T-helper 1 cell treated with Interleukin-12 subunit alpha and Interleukin-12 subunit beta and Interleukin-4 antibody, amounts not matched to agents 30 μg/mL and 1 μg/mL, for 36 hours (primary cell): ENCODE data around the gene ZFC3H1.
"Not testable (repeated sequence)": the region's sequence is repeated elsewhere in the genome, so short reads cannot be mapped to it uniquely, and the experiment has no call there.

Source experiments
- H3K27ac Mint-ChIP-seq: one replicate; pipeline ENCODE4 v1.8.0; 2021; ENCODE audit warnings: mild to moderate bottlenecking, mixed read lengths
- H3K27me3 Mint-ChIP-seq: one replicate; pipeline ENCODE4 v1.8.0; 2021; ENCODE audit warnings: low read depth, mixed read lengths
- H3K36me3 Mint-ChIP-seq: one replicate; pipeline ENCODE4 v1.8.0; 2021; ENCODE audit warnings: low read depth, mixed read lengths
- H3K4me1 Mint-ChIP-seq: one replicate; pipeline ENCODE4 v1.8.0; 2021; ENCODE audit warnings: low read depth, mixed read lengths
- H3K4me3 Mint-ChIP-seq: one replicate; pipeline ENCODE4 v1.8.0; 2021; ENCODE audit warnings: mild to moderate bottlenecking, moderate library complexity, mixed read lengths
- H3K9me3 Mint-ChIP-seq: one replicate; pipeline ENCODE4 v1.8.0; 2021; ENCODE audit warnings: mixed read lengths

Gene ZFC3H1

DNA sequence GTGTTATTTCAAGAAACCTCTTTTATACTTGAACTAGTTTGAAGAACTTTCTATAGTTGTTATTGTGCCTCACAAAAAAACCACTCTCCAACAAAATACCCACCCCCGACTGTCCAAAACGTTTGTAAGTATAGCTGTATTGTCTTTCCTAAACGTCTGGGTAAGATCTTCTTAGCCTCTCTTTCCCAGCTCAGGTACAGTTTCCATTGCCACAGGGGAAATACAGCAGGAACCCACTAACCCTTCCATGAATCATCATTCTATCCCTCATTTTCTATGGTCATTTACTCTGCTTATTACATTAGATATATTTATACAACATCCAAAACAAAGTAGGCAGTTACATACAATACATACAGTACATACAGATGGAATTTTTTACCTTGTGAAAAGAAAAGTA is 70.8 kb downstream of the ZFC3H1 start:
- Mint-ChIP-seq H3K27me3 (peaks cover 20% of the 10 kb centered on the region), H3K4me1 (no peaks in the 10 kb centered on the region), H3K27ac (no peak overlapping the region), H3K4me3 (no peak overlapping the region), H3K9me3 (no peaks in the 10 kb centered on the region), H3K36me3 (no peaks in the 10 kb centered on the region)

GRCh38 chr12:71591601-71592000 is 72.0 kb downstream of the ZFC3H1 start:
- peaks cover 25% of the 10 kb centered on the region for H3K27me3 Mint-ChIP-seq
- no peaks in the 10 kb centered on the region for H3K36me3 Mint-ChIP-seq
- H3K4me1 Mint-ChIP-seq: no peaks in the 10 kb centered on the region
- H3K4me3 Mint-ChIP-seq: no peak overlapping the region
- H3K27ac Mint-ChIP-seq: no peak overlapping the region
- no peaks in the 10 kb centered on the region for H3K9me3 Mint-ChIP-seq

DNA sequence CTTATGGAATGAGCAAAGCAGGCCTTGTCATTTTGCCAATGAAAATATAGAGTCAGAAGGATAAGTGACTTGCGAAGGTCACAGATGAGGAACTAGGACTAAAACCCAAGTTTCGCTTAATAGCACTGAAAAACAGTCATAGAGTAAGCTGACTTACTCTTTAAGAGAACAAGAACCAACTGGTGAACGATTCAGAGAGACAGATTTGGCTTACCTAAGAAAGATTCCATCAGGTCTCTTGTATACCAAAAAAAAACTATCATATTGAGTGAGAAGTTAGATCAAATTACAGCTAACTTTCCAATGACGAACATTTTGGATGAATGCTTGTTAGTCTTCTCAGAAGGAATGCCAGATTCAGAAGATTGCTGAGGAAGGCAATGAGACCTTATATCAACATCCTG is 74.2 kb downstream of the ZFC3H1 start:
- Mint-ChIP-seq H3K27me3 (peaks cover 19% of the 10 kb centered on the region), H3K27ac (no peak overlapping the region), H3K4me1 (no peaks in the 10 kb centered on the region), H3K36me3 (no peaks in the 10 kb centered on the region), H3K4me3 (no peak overlapping the region), H3K9me3 (no peaks in the 10 kb centered on the region)

- Mint-ChIP-seq H3K4me3 (no peak overlapping the region), H3K4me1 (no peaks in the 10 kb centered on the region), H3K9me3 (no peaks in the 10 kb centered on the region), H3K36me3 (no peaks in the 10 kb centered on the region), H3K27ac (no peak overlapping the region), H3K27me3 (peaks cover 12% of the 10 kb centered on the region)
Observed at GRCh38 chr12:71587012-71587411, 76.6 kb downstream of the ZFC3H1 start.

- Mint-ChIP-seq H3K36me3 (no peaks in the 10 kb centered on the region), H3K27me3 (peaks cover 9% of the 10 kb centered on the region), H3K27ac (no peak overlapping the region), H3K9me3 (no peaks in the 10 kb centered on the region), H3K4me1 (no peaks in the 10 kb centered on the region), H3K4me3 (no peak overlapping the region)
Observed at GRCh38 chr12:71585218-71585617, 78.4 kb downstream of the ZFC3H1 start.

DNA sequence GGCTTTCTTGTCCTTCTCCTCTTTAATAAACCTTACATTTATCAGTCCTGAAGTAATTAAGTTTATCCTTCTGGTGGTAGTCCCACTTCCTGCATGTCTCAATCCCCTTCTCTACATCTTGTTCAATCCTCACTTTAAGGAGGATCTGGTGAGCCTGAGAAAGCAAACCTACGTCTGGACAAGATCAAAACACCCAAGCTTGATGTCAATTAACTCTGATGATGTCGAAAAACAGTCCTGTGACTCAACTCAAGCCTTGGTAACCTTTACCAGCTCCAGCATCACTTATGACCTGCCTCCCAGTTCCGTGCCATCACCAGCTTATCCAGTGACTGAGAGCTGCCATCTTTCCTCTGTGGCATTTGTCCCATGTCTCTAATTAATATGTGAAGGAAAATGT is 79.3 kb downstream of the ZFC3H1 start:
- Mint-ChIP-seq H3K4me3 (no peak overlapping the region), H3K27me3 (peaks cover 5% of the 10 kb centered on the region), H3K27ac (no peak overlapping the region), H3K36me3 (no peaks in the 10 kb centered on the region), H3K9me3 (no peaks in the 10 kb centered on the region), H3K4me1 (no peaks in the 10 kb centered on the region)

DNA sequence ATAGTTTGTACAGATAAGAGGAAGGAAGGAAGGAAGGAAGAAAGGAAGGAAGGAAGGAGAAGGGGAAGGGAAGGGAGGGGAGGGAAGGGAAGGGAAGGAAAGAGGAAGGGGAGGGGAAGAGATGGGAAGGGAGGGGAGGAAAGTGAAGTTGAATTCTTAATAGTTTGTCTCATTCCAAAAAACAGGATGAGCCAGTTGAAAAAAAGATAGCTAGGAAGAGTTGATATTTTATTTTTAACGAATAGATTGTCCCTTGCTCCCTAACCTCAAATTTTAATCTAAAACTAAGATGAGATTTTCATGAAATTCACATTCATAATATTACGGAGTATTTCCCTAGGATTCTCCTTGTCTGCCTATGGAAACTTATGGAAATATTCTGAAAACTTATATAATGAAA is 80.7 kb downstream of the ZFC3H1 start:
- Mint-ChIP-seq H3K36me3 (no peaks in the 10 kb centered on the region), H3K9me3 (no peaks in the 10 kb centered on the region), H3K27ac (no peak overlapping the region), H3K4me3 (no peak overlapping the region), H3K27me3 (peaks cover 5% of the 10 kb centered on the region), H3K4me1 (no peaks in the 10 kb centered on the region)

- H3K4me1 Mint-ChIP-seq: no peaks in the 10 kb centered on the region
- no peaks in the 10 kb centered on the region for H3K9me3 Mint-ChIP-seq
- no peaks in the 10 kb centered on the region for H3K36me3 Mint-ChIP-seq
- no peak overlapping the region for H3K4me3 Mint-ChIP-seq
- H3K27me3 Mint-ChIP-seq: peaks cover 3% of the 10 kb centered on the region
- no peak overlapping the region for H3K27ac Mint-ChIP-seq
Observed at GRCh38 chr12:71581206-71581605, 82.4 kb downstream of the ZFC3H1 start.

GRCh38 chr12:71578694-71579258 is 84.9 kb downstream of the ZFC3H1 start:
- Mint-ChIP-seq H3K27me3 (peaks cover 10% of the 10 kb centered on the region), H3K4me3 (no peak overlapping the region), H3K36me3 (no peaks in the 10 kb centered on the region), H3K9me3 (no peaks in the 10 kb centered on the region), H3K27ac (no peak overlapping the region), H3K4me1 (no peaks in the 10 kb centered on the region)

- Mint-ChIP-seq H3K27me3 (peaks cover 10% of the 10 kb centered on the region), H3K36me3 (no peaks in the 10 kb centered on the region), H3K27ac (no peak overlapping the region), H3K4me1 (no peaks in the 10 kb centered on the region), H3K4me3 (no peak overlapping the region), H3K9me3 (no peaks in the 10 kb centered on the region)
Observed at GRCh38 chr12:71576496-71576895, 87.2 kb downstream of the ZFC3H1 start.

- H3K4me3 Mint-ChIP-seq, H3K36me3 Mint-ChIP-seq, H3K9me3 Mint-ChIP-seq, H3K27ac Mint-ChIP-seq, H3K4me1 Mint-ChIP-seq: not testable (repeated sequence)
- H3K27me3 Mint-ChIP-seq: peaks cover 22% of the 10 kb centered on the region
Observed at GRCh38 chr12:71569885-71570284, 93.8 kb downstream of the ZFC3H1 start.

- H3K27ac Mint-ChIP-seq: no peak overlapping the region
Observed at GRCh38 chr12:71567537-71567936, 96.1 kb downstream of the ZFC3H1 start.

DNA sequence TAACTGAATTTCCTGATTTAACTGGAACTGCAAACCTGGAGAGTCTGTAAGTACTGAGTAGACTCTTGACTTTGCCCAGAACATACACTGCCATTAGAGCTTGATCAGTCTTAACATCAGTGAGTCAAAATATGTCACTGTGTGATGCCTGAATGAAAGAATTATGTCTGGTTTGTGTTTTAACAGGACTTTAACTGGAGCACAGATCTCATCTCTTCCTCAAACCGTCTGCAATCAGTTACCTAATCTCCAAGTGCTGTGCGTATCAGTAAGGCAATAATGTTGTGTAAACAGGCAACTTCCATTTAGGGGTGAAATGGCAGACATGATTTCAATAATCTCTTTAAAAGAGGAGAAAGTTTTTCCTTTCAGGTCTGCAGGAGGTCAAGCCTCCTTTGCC is 97.0 kb downstream of the ZFC3H1 start:
- Mint-ChIP-seq H3K36me3 (no peaks in the 10 kb centered on the region), H3K9me3 (no peaks in the 10 kb centered on the region), H3K27me3 (peaks cover 16% of the 10 kb centered on the region), H3K27ac (no peak overlapping the region), H3K4me3 (no peak overlapping the region), H3K4me1 (no peaks in the 10 kb centered on the region)

More at GRCh38 chr12:71567537-71567936, 96.1 kb downstream of the ZFC3H1 start:
- Mint-ChIP-seq H3K27me3 (peaks cover 16% of the 10 kb centered on the region), H3K9me3 (no peaks in the 10 kb centered on the region), H3K4me3 (no peak overlapping the region), H3K4me1 (no peaks in the 10 kb centered on the region), H3K36me3 (no peaks in the 10 kb centered on the region)

DNA sequence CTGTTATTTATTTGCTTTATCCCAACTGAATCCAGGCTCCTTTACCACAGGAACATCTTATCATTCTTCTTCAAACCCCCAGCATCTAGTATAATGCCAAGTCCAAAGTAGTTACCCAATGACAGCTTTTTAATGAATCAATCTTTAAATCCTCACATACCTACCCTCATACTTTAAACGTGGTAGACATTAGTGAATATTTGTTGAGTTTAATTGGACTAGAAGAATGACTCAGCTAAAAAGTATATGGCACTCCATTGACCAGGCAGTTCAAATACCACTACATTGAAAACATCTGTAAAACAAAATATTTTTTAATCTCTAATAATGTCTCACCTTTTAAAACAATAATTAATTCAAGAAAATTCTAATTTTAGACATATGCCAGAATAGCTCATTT is 98.1 kb downstream of the ZFC3H1 start:
- Mint-ChIP-seq H3K4me3 (no peak overlapping the region), H3K36me3 (no peaks in the 10 kb centered on the region), H3K9me3 (no peaks in the 10 kb centered on the region), H3K27ac (no peak overlapping the region), H3K4me1 (no peaks in the 10 kb centered on the region), H3K27me3 (peaks cover 11% of the 10 kb centered on the region)

DNA sequence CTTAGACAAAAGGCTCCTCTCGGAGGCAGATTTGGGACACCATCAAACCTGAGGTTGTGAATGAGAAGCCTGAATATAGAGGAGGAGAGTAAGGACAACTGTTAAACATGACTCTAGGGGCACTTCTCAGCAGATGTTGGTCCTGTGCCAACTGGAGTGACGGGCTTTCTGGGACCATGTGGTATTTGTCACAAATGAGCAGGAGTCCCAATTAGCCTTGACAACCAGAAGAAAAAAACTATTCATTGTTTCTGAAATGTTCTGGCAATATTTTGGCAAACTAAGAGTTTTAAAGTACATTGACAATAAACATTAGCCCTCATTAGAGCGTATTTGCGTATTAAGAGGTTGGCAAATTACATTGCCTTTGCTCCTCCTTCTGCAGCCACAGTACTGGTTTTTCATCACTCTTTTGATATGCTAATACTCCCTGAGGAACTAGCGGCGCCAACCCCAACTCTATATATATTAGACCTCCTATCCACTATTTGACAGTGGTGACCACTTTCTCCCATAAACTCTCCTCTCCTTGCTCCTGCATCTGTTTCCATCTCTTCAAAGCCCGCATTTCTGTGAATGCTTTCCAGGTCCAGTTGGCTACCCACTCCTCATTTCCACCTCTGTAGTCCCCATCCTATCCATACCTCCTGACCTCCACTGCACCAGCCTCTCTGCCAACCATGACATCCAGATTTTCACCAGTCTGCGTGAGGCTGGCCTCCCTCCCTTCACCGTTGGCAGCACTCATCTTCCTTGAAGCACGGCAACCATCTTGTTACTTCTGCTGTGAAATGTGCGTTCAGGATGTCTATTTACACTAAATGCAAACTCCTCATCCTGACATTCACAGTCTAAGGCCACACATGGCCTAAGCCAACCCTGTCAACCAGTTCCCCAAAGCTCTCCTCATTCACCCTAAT is 100.7 kb downstream of the ZFC3H1 start:
- Mint-ChIP-seq H3K27ac (no peak overlapping the region), H3K9me3 (no peaks in the 10 kb centered on the region), H3K36me3 (no peaks in the 10 kb centered on the region), H3K4me3 (no peak overlapping the region), H3K4me1 (no peaks in the 10 kb centered on the region), H3K27me3 (peaks cover 8% of the 10 kb centered on the region)
